ENCODE data around the gene USP30.

The USP30 gene

DNA sequence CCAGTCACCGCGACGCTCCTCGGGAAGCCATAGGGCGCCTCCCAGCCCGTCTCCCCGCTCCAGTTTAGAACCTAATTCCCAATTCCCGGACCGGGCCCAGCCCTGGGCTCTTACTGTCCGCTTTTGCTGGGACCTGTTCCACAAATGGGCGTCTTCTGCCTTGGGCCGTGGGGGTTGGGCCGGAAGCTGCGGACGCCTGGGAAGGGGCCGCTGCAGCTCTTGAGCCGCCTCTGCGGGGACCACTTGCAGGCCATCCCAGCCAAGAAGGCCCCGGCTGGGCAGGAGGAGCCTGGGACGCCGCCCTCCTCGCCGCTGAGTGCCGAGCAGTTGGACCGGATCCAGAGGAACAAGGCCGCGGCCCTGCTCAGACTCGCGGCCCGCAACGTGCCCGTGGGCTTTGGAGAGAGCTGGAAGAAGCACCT lies 45.8 kb downstream of the USP30 start:
- Histone ChIP-seq H3K9me3 (ENCODE audit: low read depth, low read length) (no peaks in the 10 kb centered on the region), H3K9ac (ENCODE audit: insufficient read length) (peak overlapping the region; percentile 79), H3K27ac (no peak overlapping the region), H3K4me3 (peak overlapping the region; percentile 87), H3K36me3 (ENCODE audit: insufficient read depth, low read length) (peaks cover 43% of the 10 kb centered on the region)
- no peak for DNase-seq (ENCODE audit: low read depth, low spot score)
- no peak; the same call in 1 of the 2 replicates for TF ChIP-seq POLR2AphosphoS5 (IDR thresholded peaks at IDR 0.05; ENCODE audit: borderline replicate concordance, low read depth, low read length)
- TF ChIP-seq EZH2 (IDR thresholded peaks at IDR 0.05): no peak
- no peak for TF ChIP-seq FOXP2 (optimal IDR thresholded peaks at IDR 0.05; ENCODE audit: control extremely low read depth, extremely low read length, insufficient read depth)

DNA sequence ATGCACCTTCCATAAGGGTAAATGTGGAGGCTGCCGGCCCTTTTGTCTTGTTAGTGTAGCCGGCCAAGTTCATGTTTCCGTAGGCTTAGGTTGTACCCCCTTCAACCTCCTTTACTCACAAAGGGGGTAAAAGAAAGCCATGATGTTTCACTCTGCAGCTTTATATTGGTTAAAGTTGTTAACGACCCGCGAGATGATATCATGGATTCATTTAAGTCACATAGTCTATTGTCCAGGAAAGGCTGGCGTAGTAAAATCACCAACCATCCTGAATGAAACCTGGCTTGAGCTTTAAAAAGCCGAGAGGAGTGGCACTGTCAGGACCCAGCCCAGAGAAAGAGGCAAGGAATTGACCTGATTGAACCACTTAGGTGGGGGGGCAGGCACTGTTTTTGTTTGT lies 46.3 kb downstream of the USP30 start:
- Histone ChIP-seq H3K36me3 (ENCODE audit: insufficient read depth, low read length) (peaks cover 47% of the 10 kb centered on the region), H3K9me3 (ENCODE audit: low read depth, low read length) (no peaks in the 10 kb centered on the region), H3K27ac (no peak overlapping the region), H3K9ac (ENCODE audit: insufficient read length) (peak overlapping the region; percentile 79), H3K4me3 (peak overlapping the region; percentile 87)
- DNase-seq (ENCODE audit: low read depth, low spot score): no peak
- no peak for TF ChIP-seq FOXP2 (optimal IDR thresholded peaks at IDR 0.05; ENCODE audit: control extremely low read depth, extremely low read length, insufficient read depth)
- TF ChIP-seq EZH2 (IDR thresholded peaks at IDR 0.05): no peak
- TF ChIP-seq POLR2AphosphoS5 (IDR thresholded peaks at IDR 0.05; ENCODE audit: borderline replicate concordance, low read depth, low read length): no peak

DNA sequence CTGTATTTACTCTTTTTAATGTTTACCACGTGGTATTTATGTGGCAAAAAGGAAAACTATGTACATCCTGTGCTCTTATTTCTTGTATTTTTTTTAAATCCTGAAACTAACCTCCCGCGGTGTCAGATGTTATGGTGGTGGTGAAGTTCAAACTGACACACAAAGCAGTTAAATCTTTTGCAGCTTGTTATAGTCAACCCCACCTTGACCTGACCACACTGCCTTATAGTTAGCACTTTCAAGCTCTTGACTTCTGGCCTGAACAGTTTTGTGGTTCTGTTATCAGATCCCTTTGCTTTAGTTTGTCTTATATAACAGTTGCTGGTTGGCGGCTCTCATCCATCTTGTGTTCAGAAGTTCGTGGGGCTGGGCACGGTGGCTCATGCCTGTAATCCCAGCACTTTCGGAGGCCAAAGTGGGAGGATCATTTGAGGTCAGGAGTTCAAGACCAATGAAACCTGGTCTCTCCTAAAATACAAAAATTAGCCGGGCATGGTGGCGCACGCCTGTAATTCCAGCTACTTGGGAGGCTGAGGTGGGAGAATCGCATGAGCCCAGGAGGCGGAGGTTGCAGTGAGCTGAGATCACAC lies 47.1 kb downstream of the USP30 start:
- Histone ChIP-seq H3K9ac (ENCODE audit: insufficient read length) (peak overlapping the region; percentile 79), H3K4me3 (peak overlapping the region; percentile 87), H3K36me3 (ENCODE audit: insufficient read depth, low read length) (peaks cover 56% of the 10 kb centered on the region), H3K9me3 (ENCODE audit: low read depth, low read length) (no peaks in the 10 kb centered on the region), H3K27ac (no peak overlapping the region)
- no peak for DNase-seq (ENCODE audit: low read depth, low spot score)
- TF ChIP-seq FOXP2 (optimal IDR thresholded peaks at IDR 0.05; ENCODE audit: control extremely low read depth, extremely low read length, insufficient read depth) (no peak), POLR2AphosphoS5 (IDR thresholded peaks at IDR 0.05; ENCODE audit: borderline replicate concordance, low read depth, low read length) (no peak)

DNA sequence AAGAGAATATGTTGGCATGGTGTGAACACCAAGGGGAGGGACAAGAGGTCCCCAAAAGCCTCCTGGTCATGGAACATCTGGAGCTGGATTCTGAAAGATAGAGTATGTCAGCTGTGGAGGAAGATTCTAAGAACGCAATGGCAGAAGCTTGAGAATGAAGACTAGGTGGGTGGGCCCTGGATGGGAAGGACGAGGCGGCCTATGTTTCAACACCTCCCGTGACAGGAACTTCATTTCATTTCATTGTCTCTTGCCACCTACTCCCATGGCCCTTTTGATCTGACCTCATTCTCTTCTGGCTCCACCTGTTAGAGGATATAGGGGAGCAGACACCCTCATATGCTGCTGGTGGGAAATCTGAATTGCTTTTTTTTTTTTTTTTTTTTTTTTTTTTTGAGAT lies 48.4 kb downstream of the USP30 start:
- DNase-seq (ENCODE audit: low read depth, low spot score): no peak
- no peak for TF ChIP-seq EZH2 (IDR thresholded peaks at IDR 0.05)
- TF ChIP-seq FOXP2 (optimal IDR thresholded peaks at IDR 0.05; ENCODE audit: control extremely low read depth, extremely low read length, insufficient read depth): no peak
- TF ChIP-seq POLR2AphosphoS5 (IDR thresholded peaks at IDR 0.05; ENCODE audit: borderline replicate concordance, low read depth, low read length): no peak
- no peak overlapping the region for H3K4me3 ChIP-seq
- no peak overlapping the region for H3K27ac ChIP-seq
- peaks cover 67% of the 10 kb centered on the region for H3K36me3 ChIP-seq (ENCODE audit: insufficient read depth, low read length)
- no peak overlapping the region for H3K9ac ChIP-seq (ENCODE audit: insufficient read length)
- no peaks in the 10 kb centered on the region for H3K9me3 ChIP-seq (ENCODE audit: low read depth, low read length)

DNA sequence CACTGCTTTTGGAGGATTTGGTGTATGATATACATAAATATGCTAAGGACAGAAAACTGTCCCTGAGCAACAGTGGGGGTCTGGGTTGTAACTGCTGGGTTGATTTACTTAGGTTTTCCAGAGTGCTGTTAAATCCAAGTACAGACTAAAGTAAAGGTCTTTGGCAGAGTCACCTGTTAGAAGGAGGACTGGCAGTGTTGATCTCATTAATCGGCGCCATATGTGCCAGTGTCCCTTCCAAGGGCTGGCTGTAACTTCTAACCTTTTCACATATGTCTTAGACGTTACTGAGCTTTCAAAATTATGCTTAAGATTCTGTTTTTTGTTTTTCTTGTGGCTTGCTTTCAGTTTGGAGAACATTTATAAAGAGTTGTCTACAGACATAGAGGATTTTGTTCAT lies 50.1 kb downstream of the USP30 start:
- H3K4me3 ChIP-seq: no peak overlapping the region
- H3K27ac ChIP-seq: no peak overlapping the region
- no peak for TF ChIP-seq POLR2AphosphoS5 (IDR thresholded peaks at IDR 0.05; ENCODE audit: borderline replicate concordance, low read depth, low read length)
- TF ChIP-seq EZH2 (IDR thresholded peaks at IDR 0.05): no peak
- no peak for TF ChIP-seq FOXP2 (optimal IDR thresholded peaks at IDR 0.05; ENCODE audit: control extremely low read depth, extremely low read length, insufficient read depth)
- DNase-seq (ENCODE audit: low read depth, low spot score): no peak
- H3K9me3 ChIP-seq (ENCODE audit: low read depth, low read length): no peaks in the 10 kb centered on the region
- H3K9ac ChIP-seq (ENCODE audit: insufficient read length): no peak overlapping the region
- H3K36me3 ChIP-seq (ENCODE audit: insufficient read depth, low read length): peaks cover 81% of the 10 kb centered on the region

DNA sequence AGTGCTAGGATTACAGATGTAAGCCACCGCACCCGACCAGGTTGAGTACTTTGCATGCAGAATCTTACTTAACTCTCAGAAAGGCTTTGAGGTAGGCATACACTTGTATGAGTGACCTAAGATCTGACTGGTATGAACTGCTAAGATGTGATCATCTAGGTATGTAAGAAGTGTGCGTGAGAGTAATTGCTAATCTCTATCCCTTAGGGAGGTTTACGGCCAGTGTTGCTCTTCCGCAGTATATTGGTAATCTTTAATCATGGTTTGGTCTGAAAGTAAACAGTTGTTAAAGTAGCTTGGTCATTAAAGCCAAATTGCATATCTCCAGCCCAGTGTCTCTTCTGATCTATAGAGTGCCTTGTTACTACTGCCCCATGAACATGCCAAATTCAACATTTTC lies 52.8 kb downstream of the USP30 start:
- Histone ChIP-seq H3K9me3 (ENCODE audit: low read depth, low read length) (no peaks in the 10 kb centered on the region), H3K27ac (no peak overlapping the region), H3K4me3 (no peak overlapping the region), H3K36me3 (ENCODE audit: insufficient read depth, low read length) (peaks cover 84% of the 10 kb centered on the region), H3K9ac (ENCODE audit: insufficient read length) (no peak overlapping the region)
- no peak for TF ChIP-seq FOXP2 (optimal IDR thresholded peaks at IDR 0.05; ENCODE audit: control extremely low read depth, extremely low read length, insufficient read depth)
- TF ChIP-seq POLR2AphosphoS5 (IDR thresholded peaks at IDR 0.05; ENCODE audit: borderline replicate concordance, low read depth, low read length): no peak
- TF ChIP-seq EZH2 (IDR thresholded peaks at IDR 0.05): no peak
- no peak for DNase-seq (ENCODE audit: low read depth, low spot score)

DNA sequence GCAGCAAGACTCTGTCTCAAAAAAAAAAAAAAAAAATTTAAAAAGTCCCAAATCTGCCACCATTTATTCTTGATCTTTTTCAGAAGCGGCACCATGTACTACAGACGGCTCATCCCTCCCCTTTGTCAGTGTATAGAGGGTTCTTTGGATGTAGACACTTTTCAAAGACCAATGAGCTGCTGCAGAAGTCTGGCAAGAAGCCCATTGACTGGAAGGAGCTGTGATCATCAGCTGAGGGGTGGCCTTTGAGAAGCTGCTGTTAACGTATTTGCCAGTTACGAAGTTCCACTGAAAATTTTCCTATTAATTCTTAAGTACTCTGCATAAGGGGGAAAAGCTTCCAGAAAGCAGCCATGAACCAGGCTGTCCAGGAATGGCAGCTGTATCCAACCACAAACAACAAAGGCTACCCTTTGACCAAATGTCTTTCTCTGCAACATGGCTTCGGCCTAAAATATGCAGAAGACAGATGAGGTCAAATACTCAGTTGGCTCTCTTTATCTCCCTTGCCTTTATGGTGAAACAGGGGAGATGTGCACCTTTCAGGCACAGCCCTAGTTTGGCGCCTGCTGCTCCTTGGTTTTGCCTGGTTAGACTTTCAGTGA lies 57.5 kb downstream of the USP30 start:
- Histone ChIP-seq H3K9me3 (ENCODE audit: low read depth, low read length) (no peaks in the 10 kb centered on the region), H3K36me3 (ENCODE audit: insufficient read depth, low read length) (peaks cover 46% of the 10 kb centered on the region), H3K4me3 (no peak overlapping the region), H3K9ac (ENCODE audit: insufficient read length) (no peak overlapping the region), H3K27ac (peak overlapping the region; percentile 78)
- TF ChIP-seq EZH2 (IDR thresholded peaks at IDR 0.05): no peak
- no peak for TF ChIP-seq FOXP2 (optimal IDR thresholded peaks at IDR 0.05; ENCODE audit: control extremely low read depth, extremely low read length, insufficient read depth)
- no peak for TF ChIP-seq POLR2AphosphoS5 (IDR thresholded peaks at IDR 0.05; ENCODE audit: borderline replicate concordance, low read depth, low read length)
- no peak for DNase-seq (ENCODE audit: low read depth, low spot score)

DNA sequence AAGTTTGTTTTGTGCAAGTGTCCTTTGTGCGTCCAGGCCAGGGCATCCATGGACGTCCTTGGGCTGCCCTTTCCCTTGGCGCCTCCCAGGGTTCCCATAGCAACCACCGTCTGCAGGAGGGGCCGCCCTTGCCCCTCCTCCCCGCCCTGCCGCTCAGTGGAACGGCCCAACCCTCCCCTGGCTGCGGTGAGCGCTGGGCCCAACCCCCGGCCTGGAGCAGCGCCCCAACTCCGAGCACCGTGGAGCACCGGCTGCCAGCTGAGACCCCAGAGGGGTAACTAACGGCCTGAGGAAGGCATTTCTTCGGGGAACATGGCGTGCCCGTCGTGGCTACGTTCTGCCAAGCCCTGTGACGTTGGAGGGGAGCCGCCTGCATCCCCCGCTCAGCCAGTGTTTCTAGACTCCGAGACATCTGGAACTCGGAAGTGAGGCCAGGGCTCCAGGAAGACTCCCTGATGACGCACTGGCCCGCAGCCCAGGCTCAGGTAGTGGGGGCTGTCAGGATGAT lies 58.7 kb downstream of the USP30 start:
- DNase-seq (ENCODE audit: low read depth, low spot score): no peak
- H3K9ac ChIP-seq (ENCODE audit: insufficient read length): peak overlapping the region; percentile 56
- peak overlapping the region; percentile 85 for H3K4me3 ChIP-seq
- peaks cover 35% of the 10 kb centered on the region for H3K36me3 ChIP-seq (ENCODE audit: insufficient read depth, low read length)
- H3K27ac ChIP-seq: peak overlapping the region; percentile 78
- no peak for TF ChIP-seq FOXP2 (optimal IDR thresholded peaks at IDR 0.05; ENCODE audit: control extremely low read depth, extremely low read length, insufficient read depth)
- TF ChIP-seq POLR2AphosphoS5 (IDR thresholded peaks at IDR 0.05; ENCODE audit: borderline replicate concordance, low read depth, low read length): peak; percentile 67; the same call in 1 of the 2 replicates
- H3K9me3 ChIP-seq (ENCODE audit: low read depth, low read length): no peaks in the 10 kb centered on the region

All from SK-N-MC (cell line).